SK-N-SH (cell line): Measurements from ENCODE around the gene KCTD12. TPM values are rescaled to one million over a fixed set of nuclear protein-coding genes. Genes with fewer than 3 reads are reported as not detected.

Experiments used
- CTCF ChIA-PET: fragments of 300-600, 350-600 bp; formaldehyde crosslinking; extraction: SDS; loops from one replicate; lab custom pipeline; 2021; lab: Yijun Ruan, JAX
- POLR2A ChIA-PET: fragments of 350-600 bp; sonication (Branson Sonifier 250); formaldehyde crosslinking; extraction: SDS; loops from one replicate; lab custom pipeline; 2020; ENCODE audit warnings: antibody characterized with exemption, inconsistent platforms; lab: Yijun Ruan, JAX
- DNase-seq: peaks from one replicate; pipeline ENCODE4 v3.0.0; 2012
- H2AFZ ChIP-seq: fragments of 200-600 bp; sonication (generic); 2 replicates; pipeline ENCODE4 v1.8.1; 2016; ENCODE audit warnings: antibody characterized with exemption, mild to moderate bottlenecking, low read depth
- H3F3A ChIP-seq: fragments of 200-600 bp; sonication (generic); replicated peaks from 2 replicates; pipeline ENCODE3; 2016; ENCODE audit warnings: antibody characterized with exemption, mild to moderate bottlenecking; ENCODE audit not compliant: insufficient read depth
- H3K27ac ChIP-seq, 2 experiments: fragments of 200-500 bp in 1 of 2; fragments of 200-600 bp in 1 of 2; sonication (Bioruptor generic) in 1 of 2; sonication (generic), shearing (Covaris generic) in 1 of 2; 2 replicates each; pipeline versions ENCODE4 v1.5.1 to v1.6.1; 2014 to 2016; ENCODE audit warnings: low read depth in 2 of 2, inconsistent platforms in 1 of 2, low read length in 1 of 2, mild to moderate bottlenecking in 1 of 2, mixed read lengths in 1 of 2
- H3K27me3 ChIP-seq: fragments of 200-600 bp; sonication (generic), shearing (Covaris generic); 2 replicates; pipeline ENCODE4 v1.6.1; 2016; ENCODE audit warnings: mixed run types; ENCODE audit not compliant: insufficient read depth
- H3K36me3 ChIP-seq, 2 experiments: fragments of 200-500 bp in 1 of 2; fragments of 200-600 bp in 1 of 2; sonication (Bioruptor generic) in 1 of 2; sonication (generic) in 1 of 2; replicated peaks in 1 of 2; 2 replicates each; pipeline versions ENCODE3 to v1.5.1; 2014 to 2016; ENCODE audit warnings: low read length in 1 of 2, mild to moderate bottlenecking in 1 of 2; ENCODE audit not compliant: insufficient read depth in 2 of 2, control insufficient read depth in 1 of 2
- H3K4me1 ChIP-seq, 2 experiments: fragments of 200-500 bp in 1 of 2; fragments of 200-600 bp in 1 of 2; sonication (Bioruptor generic) in 1 of 2; sonication (generic), shearing (Covaris generic) in 1 of 2; 2 replicates each; pipeline versions ENCODE4 v1.5.1 to v1.6.1; 2014 to 2016; ENCODE audit warnings: low read depth in 1 of 2, low read length in 1 of 2, mixed run types in 1 of 2; ENCODE audit not compliant: insufficient read depth in 2 of 2, control insufficient read depth in 1 of 2
- H3K4me2 ChIP-seq: fragments of 200-600 bp; sonication (generic), shearing (Covaris generic); 2 replicates; pipeline ENCODE4 v1.6.1; 2017; ENCODE audit warnings: mixed run types
- H3K4me3 ChIP-seq, 2 experiments: fragments of 200-500 bp in 1 of 2; fragments of 200-600 bp in 1 of 2; sonication (Bioruptor generic) in 1 of 2; sonication (generic), shearing (Covaris generic) in 1 of 2; 2 replicates each; pipeline versions ENCODE4 v1.5.1 to v1.8.1; 2014 to 2016; ENCODE audit warnings: low read depth in 2 of 2, inconsistent platforms in 1 of 2, low read length in 1 of 2, mild to moderate bottlenecking in 1 of 2, mixed read lengths in 1 of 2, moderate library complexity in 1 of 2
- H3K79me2 ChIP-seq: fragments of 200-600 bp; sonication (generic); 2 replicates; pipeline ENCODE4 v1.8.1; 2017; ENCODE audit warnings: mild to moderate bottlenecking; ENCODE audit not compliant: insufficient read depth
- H3K9ac ChIP-seq: fragments of 200-600 bp; sonication (generic); 2 replicates; pipeline ENCODE4 v1.6.1; 2017; ENCODE audit warnings: mixed run types
- H3K9me2 ChIP-seq: fragments of 200-600 bp; sonication (generic); 2 replicates; pipeline ENCODE4 v1.6.1; 2017; ENCODE audit warnings: mixed run types
- H3K9me3 ChIP-seq: fragments of 200-600 bp; sonication (generic); 2 replicates; pipeline ENCODE4 v1.6.1; 2017; ENCODE audit warnings: mixed run types, mild to moderate bottlenecking, moderate library complexity
- H4K20me1 ChIP-seq: fragments of 200-600 bp; sonication (generic); 2 replicates; pipeline ENCODE4 v1.6.1; 2017; ENCODE audit warnings: mild to moderate bottlenecking, mixed run types; ENCODE audit not compliant: insufficient read depth
- CHD2 ChIP-seq: fragments of 150-350 bp; IDR thresholded peaks from 2 replicates; pipeline ENCODE4 v1.6.1; 2018; ENCODE audit warnings: low read length; ENCODE audit not compliant: partially characterized antibody
- ELF1 ChIP-seq: IDR thresholded peaks from 2 replicates; pipeline ENCODE4 v1.4.0; 2012
- FOSL2 ChIP-seq: IDR thresholded peaks from 2 replicates; pipeline ENCODE4 v1.4.0; 2012; ENCODE audit warnings: low read depth, mild to moderate bottlenecking, moderate library complexity, borderline replicate concordance
- FOXJ3 ChIP-seq: sonication (generic); formaldehyde crosslinking; IDR thresholded peaks from 2 replicates; pipeline ENCODE4 v1.5.1; 2020; ENCODE audit warnings: mild to moderate bottlenecking, missing genetic modification reagents
- GABPA ChIP-seq: IDR thresholded peaks from 2 replicates; pipeline ENCODE4 v1.4.0; 2012; ENCODE audit warnings: low read depth, mild to moderate bottlenecking
- GATA2 ChIP-seq: sonication (generic); formaldehyde crosslinking; IDR thresholded peaks from 2 replicates; pipeline ENCODE4 v1.5.0; 2020; ENCODE audit warnings: mild to moderate bottlenecking, missing genetic modification reagents
- IRF3 ChIP-seq: fragments of 150-350 bp; IDR thresholded peaks from 2 replicates; pipeline ENCODE4 v1.6.1; 2016; ENCODE audit warnings: mild to moderate bottlenecking, low read depth, low read length
- MXI1 ChIP-seq: IDR thresholded peaks from 2 replicates; pipeline ENCODE4 v1.6.1; 2012; ENCODE audit warnings: mild to moderate bottlenecking, low read depth, low read length, improper control_type of control experiment
- NRF1 ChIP-seq: IDR thresholded peaks from 2 replicates; pipeline ENCODE4 v1.6.1; 2012; ENCODE audit warnings: low read depth, mild to moderate bottlenecking, low read length
- RCOR1 ChIP-seq: fragments of 150-350 bp; IDR thresholded peaks from 2 replicates; pipeline ENCODE4 v1.6.1; 2017; ENCODE audit warnings: antibody characterized with exemption, low read length
- REST ChIP-seq: IDR thresholded peaks from 2 replicates; pipeline ENCODE4 v1.6.1; 2012; ENCODE audit warnings: mild to moderate bottlenecking, low read depth, low read length, moderate library complexity
- RFX5 ChIP-seq: IDR thresholded peaks from 2 replicates; pipeline ENCODE4 v1.6.1; 2012; ENCODE audit warnings: mild to moderate bottlenecking, improper control_type of control experiment, low read length
- RXRA ChIP-seq: IDR thresholded peaks from 2 replicates; pipeline ENCODE4 v1.4.0; 2012; ENCODE audit warnings: low read depth, mild to moderate bottlenecking, borderline replicate concordance
- SIN3A ChIP-seq: IDR thresholded peaks from 2 replicates; pipeline ENCODE4 v1.6.1; 2012; ENCODE audit warnings: low read depth, mild to moderate bottlenecking, low read length, moderate library complexity, borderline replicate concordance
- SMC3 ChIP-seq: IDR thresholded peaks from 2 replicates; pipeline ENCODE4 v1.6.1; 2012; ENCODE audit warnings: low read depth, low read length, improper control_type of control experiment
- TAF1 ChIP-seq: IDR thresholded peaks from 2 replicates; pipeline ENCODE4 v1.6.1; 2012; ENCODE audit warnings: low read depth, mild to moderate bottlenecking, low read length, moderate library complexity, borderline replicate concordance
- TEAD4 ChIP-seq: IDR thresholded peaks from 2 replicates; pipeline ENCODE4 v1.4.0; 2012; ENCODE audit warnings: mild to moderate bottlenecking, borderline replicate concordance; ENCODE audit not compliant: insufficient read depth
- USF1 ChIP-seq: IDR thresholded peaks from 2 replicates; pipeline ENCODE4 v1.4.0; 2012; ENCODE audit warnings: low read depth, borderline replicate concordance
- USF2 ChIP-seq: fragments of 150-350 bp; IDR thresholded peaks from 2 replicates; pipeline ENCODE4 v1.6.1; 2017; ENCODE audit warnings: antibody characterized with exemption, low read length, low read depth, borderline replicate concordance
- YY1 ChIP-seq: IDR thresholded peaks from 2 replicates; pipeline ENCODE4 v1.4.0; 2012; ENCODE audit warnings: low read depth, mild to moderate bottlenecking
- ZBTB33 ChIP-seq: IDR thresholded peaks from 2 replicates; pipeline ENCODE4 v1.4.0; 2012; ENCODE audit warnings: low read depth, borderline replicate concordance
- WGBS: methylation state at CpG from one replicate; pipeline ENCODE4 v1.1.6; 2017; ENCODE audit warnings: low lambda C conversion rate; 5-methylcytosine and 5-hydroxymethylcytosine counted together
- polyA plus RNA-seq, 3 experiments: library from polyadenylated mRNA; depleted of rRNA; stranded (reverse); fragments of >200 nt; gene quantifications; 2 replicates each; pipeline ENCODE4 v1.2.3, GENCODE V29; 2012

KCTD12 gene
- polyA plus RNA-seq, 1 of the 3 experiments (the other 2 are of a cell fraction): 1.0 TPM

DNA sequence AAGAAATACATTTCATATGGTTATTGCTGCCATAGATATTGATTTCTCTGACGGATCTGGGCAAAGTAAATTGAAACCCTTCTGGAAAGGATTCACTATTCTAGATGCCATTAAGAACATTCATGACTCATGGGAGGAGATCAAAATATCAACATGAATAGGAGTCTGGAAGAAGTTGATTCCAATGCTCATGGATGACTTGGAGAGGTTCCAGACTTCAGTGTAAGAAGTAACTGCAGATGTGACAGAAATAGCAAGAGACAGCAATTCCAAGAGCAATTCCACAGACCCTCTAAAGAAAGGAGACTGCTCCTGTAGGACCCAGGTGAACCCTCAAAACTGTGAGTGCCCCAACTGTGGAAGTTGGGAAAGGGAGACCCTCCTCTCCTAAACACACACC is 30.9 kb upstream of the KCTD12 start:
- Histone ChIP-seq H3K9ac (no peak overlapping the region), H3K36me3 (no peaks in the 10 kb centered on the region), H2AFZ (no peak overlapping the region), H3K4me1 (no peaks in the 10 kb centered on the region; a peak in 1 of 4 replicates), H4K20me1 (no peaks in the 10 kb centered on the region), H3K27ac (no peak overlapping the region), H3F3A (no peaks in the 10 kb centered on the region), H3K4me3 (no peak overlapping the region), H3K4me2 (no peak overlapping the region), H3K9me2 (no peaks in the 10 kb centered on the region), H3K9me3 (no peaks in the 10 kb centered on the region), H3K27me3 (no peaks in the 10 kb centered on the region; the same call in 1 of the 2 replicates), H3K79me2 (no peaks in the 10 kb centered on the region)
- TF ChIP-seq SIN3A (no peak), FOSL2 (no peak), RCOR1 (no peak), RFX5 (no peak), SMC3 (no peak), GATA2 (CRISPR knock-in tag) (no peak), TAF1 (no peak), ELF1 (no peak), TEAD4 (no peak), FOXJ3 (CRISPR knock-in tag) (no peak), RXRA (no peak), USF1 (no peak), IRF3 (no peak), GABPA (no peak), NRF1 (no peak), USF2 (no peak)
- no peak for DNase-seq
- ChIA-PET POLR2A (no interaction called here), CTCF (interaction anchor here (1.0 to 1.4 kb wide), 3 partner anchors 12 to 18 kb away, joined by 3 to 4 read pairs (median 3); no protein-coding TSS in a partner anchor)
- 75% methylated on average over 1 of the region's 1 CpG for WGBS

GRCh38 chr13:76913898-76914297 is 27.7 kb upstream of the KCTD12 start:
- H3F3A ChIP-seq: no peaks in the 10 kb centered on the region
- H3K9me3 ChIP-seq: no peaks in the 10 kb centered on the region
- H3K4me3 ChIP-seq: no peak overlapping the region
- no peaks in the 10 kb centered on the region for H3K79me2 ChIP-seq
- ChIA-PET CTCF (interaction anchor here (1.8 kb wide), 1 partner anchor 10 kb away, joined by 5 read pairs; no protein-coding TSS in a partner anchor), POLR2A (no interaction called here)
- no peak overlapping the region for H2AFZ ChIP-seq
- 49% methylated on average over 4 of the region's 4 CpGs for WGBS
- H3K27ac ChIP-seq: no peak overlapping the region
- H3K4me2 ChIP-seq: no peak overlapping the region
- no peaks in the 10 kb centered on the region for H3K9me2 ChIP-seq
- no peaks in the 10 kb centered on the region; the same call in 1 of the 2 replicates for H3K27me3 ChIP-seq
- no peak for DNase-seq
- no peaks in the 10 kb centered on the region; a peak in 1 of 4 replicates for H3K4me1 ChIP-seq
- H3K9ac ChIP-seq: no peak overlapping the region
- no peaks in the 10 kb centered on the region for H3K36me3 ChIP-seq
- H4K20me1 ChIP-seq: no peaks in the 10 kb centered on the region
- TF ChIP-seq ZBTB33 (no peak), REST (no peak), YY1 (no peak), NRF1 (no peak), CHD2 (no peak), GATA2 (CRISPR knock-in tag) (no peak), TEAD4 (no peak), MXI1 (no peak)
